ENCODE data around the gene KRTAP10-3. TPM values are rescaled to one million over a fixed set of nuclear protein-coding genes. Genes with fewer than 3 reads are reported as not detected.

KRTAP10-3 gene
- total RNA-seq, 1 donor from 2014 or later, result not detected

GRCh38 chr21:44539991-44540666, 18.5 kb downstream of the KRTAP10-3 start, which contains the start of gene KRTAP10-1:
KRTAP10-1 (minus strand) TSS chr21:44540195; CDS start chr21:44540150, 45 bp downstream.
- H3K27me3 Mint-ChIP-seq (ENCODE audit: low read depth), result no peaks in the 10 kb centered on the region
- no peaks in the 10 kb centered on the region for H3K36me3 Mint-ChIP-seq (ENCODE audit: low read depth)
- DNase-seq (ENCODE audit: low read depth, low spot score), result no peak
- no peaks in the 10 kb centered on the region for H3K9me3 Mint-ChIP-seq
- no peak for TF ChIP-seq CTCF (conservative IDR thresholded peaks at IDR 0.05)
- H3K4me3 Mint-ChIP-seq, result no peak within 1 kb of the TSS
- no peak within 1 kb of the TSS for H3K27ac Mint-ChIP-seq (ENCODE audit: unreplicated experiment)
- no peaks in the 10 kb centered on the region for H3K4me1 Mint-ChIP-seq

- Mint-ChIP-seq H3K27me3 (ENCODE audit: low read depth) (no peaks in the 10 kb centered on the region), H3K36me3 (ENCODE audit: low read depth) (no peaks in the 10 kb centered on the region), H3K4me3 (no peak overlapping the region), H3K27ac (ENCODE audit: unreplicated experiment) (no peak overlapping the region), H3K9me3 (peaks cover 3% of the 10 kb centered on the region), H3K4me1 (no peaks in the 10 kb centered on the region)
- DNase-seq (ENCODE audit: low read depth, low spot score), result no peak
- no peak for TF ChIP-seq CTCF (conservative IDR thresholded peaks at IDR 0.05)
Observed at GRCh38 chr21:44539046-44539445, 19.5 kb downstream of the KRTAP10-3 start.

- H3K4me1 Mint-ChIP-seq, result no peaks in the 10 kb centered on the region
- H3K4me3 Mint-ChIP-seq, result no peak overlapping the region
- H3K27ac Mint-ChIP-seq (ENCODE audit: unreplicated experiment), result no peak overlapping the region
- H3K9me3 Mint-ChIP-seq, result peaks cover 3% of the 10 kb centered on the region
- no peak for DNase-seq (ENCODE audit: low read depth, low spot score)
- TF ChIP-seq CTCF (conservative IDR thresholded peaks at IDR 0.05), result no peak
- no peaks in the 10 kb centered on the region for H3K36me3 Mint-ChIP-seq (ENCODE audit: low read depth)
- H3K27me3 Mint-ChIP-seq (ENCODE audit: low read depth), result no peaks in the 10 kb centered on the region
Observed at GRCh38 chr21:44537930-44538911, 20.4 kb downstream of the KRTAP10-3 start.

DNA sequence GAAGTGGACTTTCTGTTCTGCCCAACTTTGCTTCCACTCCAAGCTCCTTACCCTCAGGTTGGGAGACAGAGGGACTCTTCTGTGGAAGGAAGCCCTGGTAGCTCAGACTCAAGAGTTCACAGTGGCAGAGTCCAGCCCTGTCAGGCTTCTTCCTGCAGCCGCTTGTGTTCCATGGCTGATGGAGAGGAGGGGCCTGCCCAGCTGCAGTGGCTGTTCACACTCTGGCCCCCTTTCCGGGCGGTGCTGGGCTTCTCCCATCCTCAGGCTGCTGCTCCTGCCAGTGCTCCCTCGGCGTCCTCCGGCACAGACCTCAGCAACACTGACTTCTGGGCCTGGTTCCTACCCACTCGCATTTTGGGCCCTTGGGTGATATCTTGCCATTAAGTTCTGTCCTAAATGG, 22.6 kb downstream of the KRTAP10-3 start:
- Mint-ChIP-seq H3K36me3 (ENCODE audit: low read depth) (no peaks in the 10 kb centered on the region), H3K27me3 (ENCODE audit: low read depth) (no peaks in the 10 kb centered on the region), H3K9me3 (peaks cover 3% of the 10 kb centered on the region), H3K27ac (ENCODE audit: unreplicated experiment) (no peak overlapping the region), H3K4me1 (no peaks in the 10 kb centered on the region), H3K4me3 (no peak overlapping the region)
- no peak for DNase-seq (ENCODE audit: low read depth, low spot score)
- TF ChIP-seq CTCF (conservative IDR thresholded peaks at IDR 0.05), result no peak

GRCh38 chr21:44534688-44535087, 23.9 kb downstream of the KRTAP10-3 start:
- no peak for TF ChIP-seq CTCF (conservative IDR thresholded peaks at IDR 0.05)
- Mint-ChIP-seq H3K4me1 (no peaks in the 10 kb centered on the region), H3K27ac (ENCODE audit: unreplicated experiment) (peak overlapping the region; percentile 50), H3K27me3 (ENCODE audit: low read depth) (no peaks in the 10 kb centered on the region), H3K36me3 (ENCODE audit: low read depth) (no peaks in the 10 kb centered on the region), H3K4me3 (no peak overlapping the region), H3K9me3 (peaks cover 6% of the 10 kb centered on the region)
- DNase-seq (ENCODE audit: low read depth, low spot score), result no peak
